IPS-NIHi7 (cell line): ENCODE measurements around the gene C1QTNF1.
A peak's percentile ranks its signal among the peaks of the same experiment; 100 is the strongest.
"Not testable (repeated sequence)": the region's sequence is repeated elsewhere in the genome, so short reads cannot be mapped to it uniquely, and the experiment has no call there.

Experiments
- DNase-seq: peaks from one replicate; pipeline ENCODE4 v3.0.0; 2012; ENCODE audit warnings: mixed read lengths; ENCODE audit errors: extremely low spot score

C1QTNF1 gene

DNA sequence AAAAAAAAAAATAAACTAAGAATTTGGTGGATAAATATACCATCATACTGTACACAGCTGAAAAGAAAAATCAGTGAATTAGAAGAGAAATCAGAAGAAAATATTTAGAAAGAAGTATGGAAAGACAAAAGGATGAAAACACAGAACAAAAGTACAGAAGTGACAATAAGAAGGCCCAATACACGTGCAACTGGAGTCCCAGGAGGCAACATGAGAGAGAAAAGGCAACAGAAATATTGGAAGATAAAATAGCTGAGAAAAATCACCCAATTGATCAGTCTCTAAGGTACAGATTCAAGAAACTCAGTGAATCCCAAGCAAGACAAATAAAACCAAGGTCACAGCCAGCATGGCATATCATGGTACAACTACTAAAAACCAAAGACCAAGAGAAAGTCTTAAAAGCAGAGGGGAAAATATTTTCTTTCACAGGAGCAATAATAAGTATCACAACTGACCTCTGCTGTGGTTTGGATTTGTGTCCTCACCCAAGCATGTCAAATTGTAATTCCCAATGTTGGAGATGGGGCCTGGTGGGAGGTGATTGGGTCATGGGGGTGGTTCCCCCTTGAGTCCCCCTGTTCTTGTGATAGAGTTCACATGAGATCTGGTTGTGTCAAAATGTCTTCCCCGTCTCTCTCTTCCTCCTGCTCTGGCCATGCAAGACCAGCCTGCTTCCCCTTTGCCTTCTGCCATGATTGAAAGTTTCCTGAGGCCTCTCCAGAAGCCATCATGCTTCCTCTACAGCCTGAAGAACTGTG lies 30.4 kb downstream of the C1QTNF1 start:
- no peak for DNase-seq

DNA sequence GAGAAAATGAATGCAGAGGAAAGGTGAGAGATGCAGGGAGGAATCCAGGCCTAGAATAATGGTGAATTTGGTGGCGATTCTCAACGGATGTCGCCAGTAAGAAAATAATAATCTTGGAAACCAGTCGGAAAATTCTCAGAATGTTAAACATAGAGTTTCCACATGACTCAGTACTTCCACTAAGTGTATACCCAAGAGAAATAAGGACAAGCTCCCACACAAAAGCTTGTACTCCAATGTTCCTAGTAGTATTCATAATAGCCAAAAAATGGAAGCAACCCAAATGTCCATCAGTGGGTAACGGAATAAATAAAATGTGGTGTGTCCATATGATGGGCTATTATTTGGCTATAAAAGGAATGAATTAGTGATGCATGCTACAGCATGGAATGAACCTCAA lies 31.2 kb downstream of the C1QTNF1 start:
- no peak for DNase-seq

DNA sequence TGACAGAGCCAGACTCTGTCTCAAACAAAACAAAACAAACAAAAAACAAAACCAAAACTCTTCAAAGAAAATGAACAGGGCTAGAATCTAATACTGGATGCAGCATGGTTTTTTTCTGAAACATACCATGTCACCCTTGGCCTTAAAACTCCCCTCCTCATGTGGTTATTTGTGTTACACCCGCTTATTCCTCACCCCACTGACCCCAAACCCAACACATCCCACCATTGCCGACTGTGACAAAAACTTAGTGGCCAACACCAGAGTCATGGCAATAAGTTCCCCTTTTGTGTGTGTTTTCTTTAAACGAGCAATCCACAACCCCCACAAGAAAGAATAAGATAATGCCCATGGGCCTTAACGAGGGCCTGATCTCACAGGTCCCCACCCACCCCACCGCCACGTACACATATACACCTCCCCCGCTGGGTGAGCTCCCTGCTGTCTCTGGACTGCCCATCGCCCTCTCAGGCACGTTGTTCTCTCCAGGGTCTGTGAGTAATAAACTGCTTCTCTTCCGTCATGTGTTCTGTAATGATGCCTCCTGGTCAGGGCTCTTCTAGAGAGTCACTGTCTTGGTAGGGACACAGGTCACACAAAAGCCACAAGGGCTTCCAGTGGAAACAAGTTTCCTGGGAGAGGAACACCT lies 33.9 kb downstream of the C1QTNF1 start:
- no peak for DNase-seq

DNA sequence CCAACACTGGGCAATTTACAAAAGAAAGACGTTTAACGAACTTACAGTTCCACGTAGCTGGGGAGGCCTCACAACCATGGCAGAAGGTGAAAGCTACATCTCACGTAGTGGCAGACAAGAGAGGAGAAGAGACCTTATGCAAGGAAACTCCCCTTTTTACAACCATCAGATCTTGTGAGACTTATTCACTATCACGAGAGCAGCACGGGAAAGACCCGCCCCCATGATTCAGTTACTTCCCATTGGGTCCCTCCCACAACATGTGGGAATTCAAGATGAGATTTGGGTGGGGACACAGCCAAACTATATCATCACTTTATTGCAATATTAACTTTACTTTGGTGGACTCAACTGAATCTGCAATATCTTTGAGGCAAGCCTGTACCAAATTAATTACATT lies 38.7 kb downstream of the C1QTNF1 start:
- no peak for DNase-seq

DNA sequence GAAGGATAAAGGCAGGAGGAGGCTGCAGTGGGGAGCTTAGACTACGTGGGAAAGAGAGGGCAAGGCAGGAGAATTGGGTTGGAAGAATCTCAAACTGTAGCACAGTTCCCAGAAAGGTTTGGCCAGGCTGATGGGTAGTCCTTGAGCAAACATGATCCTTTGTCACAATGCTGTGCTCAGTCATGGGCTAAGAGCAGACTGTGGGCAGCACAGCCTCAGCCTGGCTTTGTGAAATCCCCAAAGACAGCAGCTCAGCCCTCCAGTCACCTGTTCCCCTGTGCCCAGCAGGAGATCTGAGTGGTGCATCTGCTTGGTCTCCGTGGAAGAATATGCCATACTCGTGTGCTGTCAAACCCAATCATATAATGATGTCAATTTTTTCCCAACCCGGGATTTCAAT lies 40.1 kb downstream of the C1QTNF1 start:
- no peak for DNase-seq

DNA sequence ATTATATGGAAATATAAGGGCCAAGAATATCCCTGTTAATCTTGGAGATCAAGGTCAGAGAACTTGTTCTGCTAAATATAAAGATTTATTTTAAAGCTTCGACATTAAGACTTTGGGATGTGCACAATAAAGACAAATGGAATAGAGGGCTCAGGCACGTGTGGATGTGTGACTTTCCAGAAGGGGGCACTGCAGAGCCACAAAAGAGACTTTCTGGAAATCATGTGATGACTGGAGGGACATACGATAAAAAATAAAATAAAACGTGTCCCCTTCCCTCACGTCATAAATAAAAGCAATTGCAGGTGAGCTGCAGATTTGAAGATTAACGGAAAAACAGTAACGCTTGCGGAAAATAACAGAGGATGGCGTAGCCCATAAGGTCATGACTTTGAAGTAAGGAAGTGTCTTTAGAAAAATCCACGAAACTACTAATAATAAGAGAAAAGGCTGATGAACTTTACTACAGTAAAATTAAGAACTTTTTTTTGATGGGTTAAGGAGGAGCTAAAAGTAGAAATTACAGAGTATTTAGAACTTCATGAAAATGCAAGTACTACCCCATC lies 41.2 kb downstream of the C1QTNF1 start:
- DNase-seq: peak; percentile 68

DNA sequence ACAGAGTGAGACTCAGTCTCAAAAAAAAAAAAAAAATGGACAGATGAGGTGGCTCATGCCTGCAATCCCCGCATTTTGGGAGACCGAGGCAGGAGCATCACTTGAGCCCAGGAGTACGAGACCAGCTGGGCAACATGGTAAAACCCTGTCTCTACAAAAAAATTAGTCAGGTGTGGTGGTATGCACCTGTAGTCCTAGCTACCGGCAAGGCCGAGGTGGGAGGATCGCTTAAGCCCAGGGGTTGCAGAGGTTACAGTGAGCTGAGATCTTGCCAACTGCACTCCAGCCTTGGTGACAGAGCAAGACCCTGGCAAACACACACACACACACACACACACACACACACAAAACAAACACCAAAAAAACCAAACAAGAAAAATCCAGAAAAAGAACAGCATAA lies 43.0 kb downstream of the C1QTNF1 start:
- DNase-seq: no peak

DNA sequence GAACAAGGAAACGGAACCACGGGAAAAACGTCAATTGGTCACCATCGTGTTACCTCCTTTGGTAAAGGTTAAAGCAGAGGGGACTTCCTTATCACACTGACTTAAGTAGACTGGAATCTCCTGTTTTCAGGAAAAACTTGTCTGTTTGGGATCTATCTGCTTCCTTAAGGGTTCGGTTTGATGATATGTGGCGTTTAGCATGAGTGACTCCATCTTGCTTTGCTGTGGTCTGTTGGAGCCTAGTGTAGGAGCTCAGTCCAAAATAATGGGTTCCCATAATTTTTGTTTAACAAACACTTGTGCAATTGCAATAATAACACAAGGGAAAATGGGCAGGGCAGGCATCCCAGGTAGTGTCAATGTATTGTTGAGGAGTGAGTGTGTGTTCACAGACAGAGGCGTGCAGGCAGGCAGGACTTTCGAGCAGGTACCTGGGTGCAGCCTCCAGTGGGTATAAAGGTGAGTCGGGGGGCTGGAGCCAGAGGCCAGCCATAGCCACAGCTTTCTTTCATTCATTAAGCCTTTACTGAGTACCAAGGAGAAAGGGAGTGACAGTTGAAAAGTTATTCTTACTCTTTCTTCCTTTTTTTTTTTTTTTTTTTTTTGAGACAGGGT lies 46.4 kb downstream of the C1QTNF1 start:
- DNase-seq: no peak

DNA sequence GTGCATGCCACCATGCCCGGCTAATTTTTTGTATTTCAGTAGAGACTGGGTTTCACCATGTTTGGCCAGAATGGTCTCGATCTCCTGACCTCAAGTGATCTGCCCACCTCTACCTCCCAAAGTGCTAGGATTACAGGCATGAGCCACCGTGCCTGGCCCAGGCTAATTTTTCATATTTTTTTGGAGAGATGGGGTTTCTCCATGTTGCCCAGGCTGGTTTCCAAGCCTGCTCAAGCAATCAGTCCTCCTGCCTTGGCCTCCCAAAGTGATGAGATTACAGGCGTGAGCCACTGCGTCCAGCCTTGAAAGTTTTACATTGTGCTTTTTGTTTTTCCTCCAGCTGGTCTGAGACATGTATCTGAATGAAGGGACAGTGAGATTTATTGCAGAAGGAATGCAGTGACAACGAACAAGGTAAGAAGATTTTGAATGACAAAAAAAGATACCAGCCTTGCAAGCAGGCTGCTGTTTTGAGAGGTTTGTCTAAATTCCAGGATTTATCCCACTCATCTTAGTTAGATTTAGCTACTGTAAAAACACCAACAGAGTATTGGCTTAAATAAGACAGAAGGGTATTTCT lies 47.3 kb downstream of the C1QTNF1 start:
- DNase-seq: no peak

DNA sequence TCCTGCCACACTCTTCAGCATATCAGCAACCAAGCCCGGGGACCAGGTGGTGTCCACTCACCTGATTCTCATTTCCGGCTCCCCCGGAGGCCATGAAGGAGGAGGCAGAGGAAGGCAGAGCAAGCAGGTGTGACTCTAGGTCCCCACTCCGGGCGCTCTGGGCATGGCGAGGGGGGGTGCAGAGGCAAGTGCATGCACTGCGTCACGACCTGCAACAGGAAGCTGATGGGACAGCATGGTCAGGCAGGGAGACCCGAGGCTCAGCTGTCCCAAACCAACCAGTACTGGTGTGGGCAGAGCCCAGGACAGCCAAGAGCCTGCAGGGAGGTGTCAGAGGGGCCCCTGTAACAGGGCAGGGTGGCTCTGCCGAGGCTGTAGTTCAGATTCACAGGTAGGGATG lies 48.6 kb downstream of the C1QTNF1 start:
- no peak for DNase-seq

DNA sequence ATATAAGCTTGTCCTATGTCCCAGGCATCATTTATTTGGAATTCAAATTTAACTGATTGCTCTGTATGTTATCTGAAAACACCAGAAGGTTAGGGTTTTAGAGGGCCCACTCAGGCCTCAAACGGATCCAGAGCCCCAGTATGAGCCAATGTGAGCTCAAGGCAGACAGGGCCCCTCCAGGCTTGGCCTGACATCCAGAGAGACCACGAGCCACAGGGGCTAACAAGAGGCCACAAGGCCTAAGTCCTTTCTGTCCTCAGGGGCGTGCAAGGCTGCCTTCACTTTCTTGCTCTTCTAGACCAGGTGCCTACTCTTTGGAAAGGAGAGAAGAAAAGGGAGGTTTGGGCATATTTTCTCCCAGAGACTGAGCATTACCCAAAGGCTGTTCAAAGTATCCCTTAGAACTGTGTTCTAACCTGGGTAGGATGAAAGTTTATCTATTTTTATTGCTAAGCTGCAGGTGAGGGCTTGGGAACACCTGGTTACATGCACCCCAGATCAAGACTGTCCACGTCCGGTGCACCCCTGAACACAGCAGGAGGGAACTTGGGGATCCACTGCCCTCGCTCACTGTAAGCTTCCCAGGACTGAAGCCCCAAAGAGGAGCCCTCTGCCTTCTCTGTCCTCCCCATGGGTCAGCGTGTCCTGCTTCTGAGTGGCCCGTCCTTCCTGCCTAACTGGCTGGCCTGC lies 49.2 kb downstream of the C1QTNF1 start:
- no peak for DNase-seq

DNA sequence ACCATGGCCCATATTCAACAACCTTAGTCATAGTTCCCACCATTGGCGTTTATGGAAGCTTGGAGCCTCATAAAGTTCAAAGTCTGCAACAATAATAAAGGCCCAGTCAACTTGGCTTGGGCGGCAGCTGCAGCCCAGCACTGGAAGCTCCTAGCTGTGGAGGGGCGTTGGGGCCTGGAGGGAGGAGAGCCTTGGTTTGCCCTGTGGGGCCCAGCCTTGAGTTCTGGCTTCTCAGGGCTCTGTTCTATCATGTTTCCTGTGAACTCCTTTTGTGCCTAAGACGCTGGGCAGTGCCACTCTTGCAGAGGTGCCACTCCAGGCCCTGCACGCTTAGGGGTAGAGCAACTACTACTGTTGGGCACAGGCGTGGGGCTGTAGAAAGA lies 49.7 kb downstream of the C1QTNF1 start:
- no peak for DNase-seq

DNA sequence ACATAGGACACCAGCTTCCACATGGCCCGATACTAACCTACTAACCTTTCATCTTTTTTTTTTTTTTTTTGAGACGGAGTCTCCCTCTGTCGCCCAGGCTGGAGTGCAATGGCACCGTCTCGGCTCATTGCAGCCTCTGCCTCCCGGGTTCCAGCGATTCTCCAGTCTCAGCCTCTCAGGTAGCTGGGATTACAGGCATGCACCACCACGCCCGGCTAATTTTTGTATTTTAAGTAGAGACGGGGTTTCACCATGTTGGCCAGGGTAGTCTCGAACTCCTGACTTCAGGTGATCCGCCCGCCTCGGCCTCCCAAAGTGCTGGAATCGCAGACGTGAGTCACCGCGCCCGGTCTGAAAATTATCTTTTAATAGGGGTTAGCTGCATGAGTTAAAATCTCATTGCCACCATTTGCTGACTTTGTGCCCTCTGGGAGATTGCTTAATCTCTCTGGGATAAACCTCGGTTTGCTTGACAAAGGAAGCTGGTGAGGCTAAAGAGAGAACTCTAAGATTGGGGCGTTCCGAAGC lies 50.2 kb downstream of the C1QTNF1 start:
- not testable (repeated sequence) for DNase-seq

DNA sequence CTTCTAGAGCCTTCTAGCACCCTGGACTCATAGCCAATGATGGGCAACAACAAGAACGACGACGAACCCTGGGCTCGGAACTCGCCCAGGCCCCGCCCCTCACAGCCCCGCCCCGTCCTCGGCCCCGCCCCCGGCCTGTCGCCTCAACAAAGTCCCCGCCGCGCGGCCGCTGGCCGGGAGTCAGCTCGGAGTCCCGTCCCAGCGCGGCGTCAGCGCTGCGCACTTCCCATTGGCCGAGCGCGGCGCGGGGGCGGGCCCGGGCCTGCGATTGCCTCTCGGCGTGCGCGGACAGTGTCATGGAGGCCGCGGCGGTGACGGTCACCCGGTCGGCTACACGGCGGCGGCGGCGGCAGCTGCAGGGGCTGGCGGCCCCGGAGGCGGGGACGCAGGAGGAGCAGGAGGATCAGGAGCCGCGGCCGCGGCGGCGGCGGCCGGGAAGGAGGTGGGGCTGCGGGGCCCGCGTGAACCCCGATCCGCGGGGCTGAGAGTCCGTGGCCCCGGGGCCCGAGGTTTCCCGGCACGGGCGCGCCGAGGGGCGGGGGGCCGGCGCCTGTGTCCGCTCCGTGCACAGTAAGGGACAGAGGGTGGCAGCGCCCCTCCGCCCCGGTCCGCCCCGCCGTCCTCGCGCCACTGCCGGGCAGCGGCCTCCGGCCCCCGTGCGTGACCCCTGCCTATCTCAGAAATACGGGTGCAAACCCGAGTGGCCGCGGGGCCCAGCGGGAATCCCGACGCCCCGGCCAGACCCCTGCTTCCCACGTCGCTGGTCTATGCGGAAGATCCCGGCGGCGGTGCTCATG lies 50.9 kb downstream of the C1QTNF1 start, which contains the start of gene ENGASE:
ENGASE (plus strand) TSS at position 176 of the 797 bp plus-strand sequence; CDS start at position 297, 121 bp downstream.
- peak; percentile 99 for DNase-seq

DNA sequence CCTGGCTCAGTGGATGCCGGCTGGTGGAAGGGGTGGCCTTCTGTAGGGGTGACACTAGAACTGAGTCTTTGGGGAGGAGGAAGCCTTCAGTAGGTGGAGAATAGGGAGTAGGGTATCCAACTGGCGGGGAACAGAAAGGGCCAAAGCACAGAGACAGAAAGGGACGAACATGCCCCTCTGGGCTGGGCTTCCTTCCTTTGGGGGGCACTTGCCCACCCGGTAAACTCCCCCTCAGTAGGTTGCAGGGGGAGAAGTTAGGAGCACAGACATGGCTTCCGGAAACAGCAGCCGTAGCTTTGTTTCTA lies 51.4 kb downstream of the C1QTNF1 start:
- no peak for DNase-seq

DNA sequence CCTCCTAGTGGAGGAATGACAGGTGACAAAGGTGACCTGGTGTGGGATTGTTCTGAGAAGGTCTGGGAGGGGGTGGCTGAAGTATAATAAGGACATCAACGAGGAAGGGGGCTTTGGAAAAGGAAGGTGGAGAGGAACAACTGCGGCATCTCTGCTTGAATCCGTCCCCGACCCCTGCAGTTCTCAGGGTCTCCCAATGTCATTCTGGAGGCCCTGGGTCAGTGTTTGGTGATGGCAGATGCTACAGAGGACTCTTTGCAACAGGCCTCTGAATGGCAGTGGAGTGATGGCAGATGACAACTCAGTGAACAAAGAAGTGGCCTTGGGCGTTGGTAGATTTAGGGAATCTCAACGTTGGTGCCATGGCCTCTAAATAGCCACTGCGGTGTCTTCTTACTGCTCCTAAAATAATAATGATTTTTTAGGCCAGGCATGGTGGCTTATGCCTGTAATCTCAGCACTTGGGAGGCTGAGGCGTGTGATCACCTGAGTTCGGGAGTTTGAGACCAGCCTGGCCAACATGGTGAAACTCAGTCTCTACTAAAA lies 52.0 kb downstream of the C1QTNF1 start:
- no peak for DNase-seq

DNA sequence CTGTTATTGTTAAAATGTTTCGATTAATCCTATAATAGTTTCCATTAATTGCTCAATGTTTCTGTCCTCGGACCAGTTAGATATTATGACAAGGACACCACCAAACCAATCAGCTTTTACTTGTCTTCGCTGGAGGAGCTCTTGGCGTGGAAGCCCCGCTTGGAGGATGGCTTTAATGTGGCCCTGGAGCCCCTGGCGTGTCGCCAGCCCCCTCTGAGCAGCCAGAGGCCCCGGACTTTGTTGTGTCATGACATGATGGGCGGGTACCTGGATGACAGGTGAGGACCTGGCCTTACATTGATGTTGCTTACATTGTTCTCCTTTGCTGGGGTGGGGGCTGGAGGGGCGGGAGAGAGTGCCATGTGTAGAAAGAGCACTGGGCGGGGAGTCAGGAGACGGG lies 53.6 kb downstream of the C1QTNF1 start:
- DNase-seq: no peak

DNA sequence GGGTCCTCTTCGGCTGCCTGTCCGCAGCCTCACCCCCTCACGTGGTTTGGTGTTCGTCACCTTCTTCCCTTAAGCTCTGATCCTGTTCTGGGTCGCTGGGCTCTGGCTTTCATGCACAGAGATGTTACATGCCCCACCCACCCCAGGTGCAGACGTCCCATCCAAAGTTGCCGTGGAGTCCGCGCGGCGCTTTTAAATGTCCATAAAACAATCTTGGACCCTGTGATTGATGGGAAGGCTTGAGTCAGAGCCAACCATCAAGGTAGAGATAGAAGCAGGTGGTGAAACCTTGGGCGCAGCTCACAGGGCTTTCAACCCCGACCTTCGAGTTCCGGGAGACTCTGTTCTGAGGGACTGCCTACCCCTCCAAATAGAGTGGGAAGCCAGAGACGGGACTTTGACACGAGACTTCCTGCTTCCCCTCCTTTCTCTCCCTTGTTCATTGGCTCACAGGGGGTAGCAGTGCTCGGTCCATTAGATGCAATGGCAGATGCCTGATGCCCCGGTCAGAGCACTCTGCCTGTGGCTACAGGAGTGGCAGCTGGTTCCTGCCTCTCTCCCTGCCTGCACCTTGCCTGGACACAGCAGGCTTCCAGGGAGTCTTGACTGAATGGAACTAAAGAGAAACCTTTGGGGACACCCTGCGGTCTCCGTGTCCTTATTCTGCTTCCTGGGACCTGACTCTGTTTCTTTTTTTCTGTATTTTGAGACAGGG lies 54.7 kb downstream of the C1QTNF1 start:
- DNase-seq: no peak

DNA sequence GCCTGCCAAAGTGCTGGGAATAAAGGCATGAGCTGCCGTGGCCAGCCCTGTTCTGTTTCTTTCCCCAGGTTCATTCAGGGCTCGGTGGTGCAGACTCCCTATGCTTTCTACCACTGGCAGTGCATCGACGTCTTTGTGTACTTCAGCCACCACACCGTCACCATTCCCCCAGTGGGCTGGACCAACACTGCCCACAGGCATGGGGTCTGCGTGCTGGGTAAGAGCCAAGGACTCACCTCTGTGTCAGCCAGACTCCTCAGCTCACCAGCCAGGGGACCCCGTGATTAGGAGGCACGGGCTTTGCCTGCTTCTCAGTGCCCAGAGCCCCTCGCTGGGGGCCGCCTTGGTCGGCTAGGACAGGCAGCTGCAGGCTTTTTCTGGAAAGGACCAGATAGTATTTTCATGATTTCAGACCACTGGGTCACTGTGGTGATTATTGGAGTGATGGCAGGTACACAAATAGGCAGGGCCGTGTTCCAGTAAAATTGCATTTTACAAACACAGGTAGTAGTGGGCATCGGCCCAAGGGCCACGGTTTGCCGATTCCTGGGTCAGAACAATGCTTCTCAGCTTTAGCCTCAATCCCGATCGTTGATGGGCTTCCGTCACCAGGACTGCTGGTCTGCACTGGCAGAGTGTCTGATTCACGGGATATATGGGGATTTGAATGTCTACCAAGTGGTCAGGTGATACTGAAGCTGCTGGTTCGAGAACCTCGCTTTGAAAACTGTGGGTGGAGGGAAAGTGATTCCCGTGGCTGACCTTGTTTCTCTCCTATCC lies 55.6 kb downstream of the C1QTNF1 start:
- no peak for DNase-seq
